Endodermal cell (in vitro differentiated cells): ENCODE data around the gene QPCT. TPM values are rescaled to one million over a fixed set of nuclear protein-coding genes. Genes with fewer than 3 reads are reported as not detected.

Source experiments
- DNase-seq: peaks from one replicate; pipeline ENCODE4 v3.0.0-alpha.2; 2017
- H3K27ac ChIP-seq: 2 replicates; pipeline ENCODE4 v1.5.1; 2013; ENCODE audit warnings: mild to moderate bottlenecking, low read depth, low read length, moderate library complexity
- H3K27me3 ChIP-seq: 2 replicates; pipeline ENCODE4 v1.6.1; 2013; ENCODE audit warnings: mild to moderate bottlenecking, low read length, moderate library complexity; ENCODE audit not compliant: insufficient read depth, control insufficient read depth, poor library complexity, severe bottlenecking
- H3K36me3 ChIP-seq: 2 replicates; pipeline ENCODE4 v1.7.0; 2013; ENCODE audit warnings: mild to moderate bottlenecking, low read length, moderate library complexity; ENCODE audit not compliant: control insufficient read depth, insufficient read depth
- H3K4me1 ChIP-seq: one replicate; pipeline ENCODE4 v1.7.0; 2013; ENCODE audit warnings: low read length; ENCODE audit not compliant: control insufficient read depth, insufficient read depth
- H3K4me3 ChIP-seq: 2 replicates; pipeline ENCODE4 v1.5.1; 2013; ENCODE audit warnings: mild to moderate bottlenecking, low read length, moderate library complexity
- H3K9ac ChIP-seq: 2 replicates; pipeline ENCODE4 v1.6.1; 2013; ENCODE audit warnings: mild to moderate bottlenecking, low read length, moderate library complexity; ENCODE audit not compliant: poor library complexity, severe bottlenecking; ENCODE audit errors: extremely low read depth
- H3K9me3 ChIP-seq: 2 replicates; pipeline ENCODE4 v1.6.1; 2013; ENCODE audit warnings: mild to moderate bottlenecking, low read length, moderate library complexity; ENCODE audit not compliant: control insufficient read depth
- H3K27ac Mint-ChIP-seq: 2 replicates; pipeline ENCODE4 v1.8.0; 2020; ENCODE audit warnings: mixed read lengths
- H3K27me3 Mint-ChIP-seq: 2 replicates; pipeline ENCODE4 v1.8.0; 2021; ENCODE audit warnings: mild to moderate bottlenecking, mixed read lengths; ENCODE audit not compliant: insufficient read depth
- H3K36me3 Mint-ChIP-seq: 2 replicates; pipeline ENCODE4 v1.8.0; 2020; ENCODE audit warnings: low read depth, mixed read lengths
- H3K4me1 Mint-ChIP-seq: 2 replicates; pipeline ENCODE4 v1.8.0; 2020; ENCODE audit warnings: mixed read lengths
- H3K4me3 Mint-ChIP-seq: 2 replicates; pipeline ENCODE4 v1.8.0; 2020; ENCODE audit warnings: mild to moderate bottlenecking, moderate library complexity, mixed read lengths
- H3K9me3 Mint-ChIP-seq: 2 replicates; pipeline ENCODE4 v1.8.0; 2020; ENCODE audit warnings: mild to moderate bottlenecking, mixed read lengths
- CTCF ChIP-seq: fragments of 200-600 bp; sonication (generic); conservative IDR thresholded peaks from 2 replicates; pipeline ENCODE4 v1.5.0; 2021; ENCODE audit warnings: antibody characterized with exemption, mild to moderate bottlenecking
- WGBS, 2 experiments: methylation state at CpG; one replicate each; pipeline versions ENCODE4 v1.1.5 to v1.1.7; 2013; ENCODE audit warnings: missing lambda C conversion rate in 2 of 2, mixed read lengths in 1 of 2; ENCODE audit not compliant: insufficient coverage in 1 of 2, insufficient read length in 1 of 2; 5-methylcytosine and 5-hydroxymethylcytosine counted together
- total RNA-seq, 2 donors: library from RNA; stranded (reverse); fragmentation: NEBNext Ultra II Directional in 1 of 2; extraction: Animal tissue kit (Norgen Biotek cat#: 25700) in 1 of 2; gene quantifications; 2 replicates in 1 of 2; 3 replicates in 1 of 2; pipeline ENCODE4 v1.2.1, GENCODE V29; 2021

Gene QPCT
- total RNA-seq, 2 donors from 2014 or later, result 15.9 to 17.7 TPM

GRCh38 chr2:37317746-37318145 lies 26.7 kb upstream of the QPCT start:
- H3K27me3 Mint-ChIP-seq, result no peaks in the 10 kb centered on the region
- H3K36me3 Mint-ChIP-seq, result peaks cover 24% of the 10 kb centered on the region
- Histone ChIP-seq H3K9ac (no peak overlapping the region), H3K4me1 (peaks cover 17% of the 10 kb centered on the region), H3K27me3 (no peaks in the 10 kb centered on the region), H3K36me3 (peaks cover 82% of the 10 kb centered on the region), H3K9me3 (no peaks in the 10 kb centered on the region), H3K4me3 (peak overlapping the region; percentile 70), H3K27ac (no peak overlapping the region)
- no peak overlapping the region for H3K27ac Mint-ChIP-seq
- no peak overlapping the region for H3K4me3 Mint-ChIP-seq
- WGBS, 2 experiments, result 63 to 100% methylated on average over 1 of the region's 1 CpG
- no peaks in the 10 kb centered on the region for H3K9me3 Mint-ChIP-seq
- peaks cover 78% of the 10 kb centered on the region for H3K4me1 Mint-ChIP-seq
- DNase-seq, result no peak
- TF ChIP-seq CTCF, result no peak

- 91 to 93% methylated on average over 5 of the region's 5 CpGs for WGBS, 2 experiments
These were observed 26.0 kb upstream of the QPCT start for GRCh38 chr2:37318401-37318800.

GRCh38 chr2:37319754-37320609 lies 24.4 kb upstream of the QPCT start:
- peak overlapping the region; percentile 70 for H3K4me3 ChIP-seq
- no peak overlapping the region for H3K9ac ChIP-seq
- peaks cover 64% of the 10 kb centered on the region for H3K36me3 ChIP-seq
- H3K4me1 ChIP-seq, result peaks cover 17% of the 10 kb centered on the region
- H3K4me3 Mint-ChIP-seq, result peak overlapping the region; percentile 2
- no peak overlapping the region for H3K27ac Mint-ChIP-seq
- WGBS, 2 experiments, result 88 to 89% methylated on average over 10 to 12 of the region's 12 CpGs
- no peaks in the 10 kb centered on the region for H3K27me3 Mint-ChIP-seq
- no peaks in the 10 kb centered on the region for H3K27me3 ChIP-seq
- DNase-seq, result no peak
- no peak overlapping the region for H3K27ac ChIP-seq
- peaks cover 63% of the 10 kb centered on the region for H3K4me1 Mint-ChIP-seq
- no peaks in the 10 kb centered on the region for H3K9me3 Mint-ChIP-seq
- H3K9me3 ChIP-seq, result no peaks in the 10 kb centered on the region
- H3K36me3 Mint-ChIP-seq, result peaks cover 21% of the 10 kb centered on the region
- TF ChIP-seq CTCF, result no peak

More at GRCh38 chr2:37318401-37318800, 26.0 kb upstream of the QPCT start:
- DNase-seq, result no peak
- Histone ChIP-seq H3K9me3 (no peaks in the 10 kb centered on the region), H3K27ac (no peak overlapping the region), H3K4me1 (peaks cover 17% of the 10 kb centered on the region), H3K36me3 (peaks cover 76% of the 10 kb centered on the region), H3K4me3 (peak overlapping the region; percentile 70), H3K27me3 (no peaks in the 10 kb centered on the region), H3K9ac (no peak overlapping the region)
- Mint-ChIP-seq H3K9me3 (no peaks in the 10 kb centered on the region), H3K27ac (no peak overlapping the region), H3K27me3 (no peaks in the 10 kb centered on the region), H3K36me3 (peaks cover 23% of the 10 kb centered on the region), H3K4me3 (no peak overlapping the region), H3K4me1 (peaks cover 74% of the 10 kb centered on the region)
- no peak for TF ChIP-seq CTCF
